Measurements from ENCODE around the gene IL1RAPL1.

Gene IL1RAPL1

GRCh38 chrX:29890646-29891200, 1303.5 kb downstream of the IL1RAPL1 start:
- no peak for DNase-seq (ENCODE audit: low spot score)

- no peak for DNase-seq (ENCODE audit: low spot score)
These were observed 1314.8 kb downstream of the IL1RAPL1 start for GRCh38 chrX:29902004-29902403.

- no peak for DNase-seq (ENCODE audit: low spot score)
These were observed 1316.1 kb downstream of the IL1RAPL1 start for GRCh38 chrX:29903360-29903759.

- DNase-seq (ENCODE audit: low spot score), result no peak
These were observed 1324.4 kb downstream of the IL1RAPL1 start for GRCh38 chrX:29911673-29912072.

GRCh38 chrX:29913647-29914046, 1326.4 kb downstream of the IL1RAPL1 start:
- DNase-seq (ENCODE audit: low spot score), result no peak

- DNase-seq (ENCODE audit: low spot score), result no peak
These were observed 1335.4 kb downstream of the IL1RAPL1 start for GRCh38 chrX:29922607-29923006.

- DNase-seq (ENCODE audit: low spot score), result no peak
These were observed 1338.8 kb downstream of the IL1RAPL1 start for GRCh38 chrX:29926056-29926455.

- DNase-seq (ENCODE audit: low spot score), result no peak
These were observed 1339.4 kb downstream of the IL1RAPL1 start for GRCh38 chrX:29926659-29927058.

- no peak for DNase-seq (ENCODE audit: low spot score)
These were observed 1348.2 kb downstream of the IL1RAPL1 start for GRCh38 chrX:29935455-29935854.

GRCh38 chrX:29940750-29941149, 1353.5 kb downstream of the IL1RAPL1 start:
- no peak for DNase-seq (ENCODE audit: low spot score)

- DNase-seq (ENCODE audit: low spot score), result no peak
These were observed 1354.0 kb downstream of the IL1RAPL1 start for GRCh38 chrX:29941287-29941686.

GRCh38 chrX:29947225-29947624, 1360.0 kb downstream of the IL1RAPL1 start:
- DNase-seq (ENCODE audit: low spot score), result no peak

- no peak for DNase-seq (ENCODE audit: low spot score)
These were observed 1361.4 kb downstream of the IL1RAPL1 start for GRCh38 chrX:29948653-29949052.

GRCh38 chrX:29952016-29952415, 1364.8 kb downstream of the IL1RAPL1 start:
- no peak for DNase-seq (ENCODE audit: low spot score)

GRCh38 chrX:29962061-29962460, 1374.8 kb downstream of the IL1RAPL1 start:
- no peak for DNase-seq (ENCODE audit: low spot score)

GRCh38 chrX:29965634-29966033, 1378.4 kb downstream of the IL1RAPL1 start:
- DNase-seq (ENCODE audit: low spot score), result no peak

- DNase-seq (ENCODE audit: low spot score), result no peak
These were observed 1404.8 kb downstream of the IL1RAPL1 start for GRCh38 chrX:29992083-29992482.

- DNase-seq (ENCODE audit: low spot score), result no peak
These were observed 1418.6 kb downstream of the IL1RAPL1 start for GRCh38 chrX:30005813-30006212.

Measured in CD4-positive, alpha-beta T cell treated with Interleukin-15 for 4 hours (primary cell).